ENCODE data around the gene PLEKHB1. TPM values are rescaled to one million over a fixed set of nuclear protein-coding genes. Genes with fewer than 3 reads are reported as not detected.

PLEKHB1 gene
- 5.9 TPM for total RNA-seq

GRCh38 chr11:73645972-73646631 is at the start of gene PLEKHB1:
PLEKHB1 (plus strand) TSS chr11:73646581; CDS start chr11:73646609, 28 bp downstream.

GRCh38 chr11:73597956-73598718 is 48.2 kb upstream of the PLEKHB1 start, which contains the start of gene FAM168A:
FAM168A (minus strand) TSS chr11:73598112; CDS start chr11:73468474, 129,638 bp downstream.

Other genes starting within 250 kb of the PLEKHB1 start
- 107 TPM for gene FAM168A, start 48.5 kb upstream of the PLEKHB1 start, total RNA-seq
- gene RAB6A, start 114.5 kb downstream of the PLEKHB1 start, total RNA-seq, result 297 TPM
- 32.2 TPM for gene MRPL48, start 141.3 kb downstream of the PLEKHB1 start, total RNA-seq
- 38.8 TPM for gene COA4, start 230.3 kb downstream of the PLEKHB1 start, total RNA-seq
- gene PAAF1, start 230.4 kb downstream of the PLEKHB1 start, total RNA-seq, result 19.1 TPM

Measured in parietal lobe (tissue), 1 donor.